B cell (primary cell): ENCODE results near the gene SP140. TPM values are rescaled to one million over a fixed set of nuclear protein-coding genes. Genes with fewer than 3 reads are reported as not detected.
"Not testable (repeated sequence)": the region's sequence is repeated elsewhere in the genome, so short reads cannot be mapped to it uniquely, and the experiment has no call there.

ENCODE experiments used
- ATAC-seq: fragments of 200-7000 bp; cut with Tn5 transposase; one replicate; pipeline ENCODE4 v1.10.0; 2021; ENCODE audit warnings: low read depth, mild to moderate bottlenecking, moderate number of reproducible peaks, moderate library complexity
- CTCF ChIA-PET: fragments of 350-600 bp; sonication (Branson Sonifier 250); formaldehyde crosslinking; loops from one replicate; lab custom pipeline; 2021; ENCODE audit warnings: antibody characterized with exemption, inconsistent platforms; lab: Charles Lee
- POLR2A ChIA-PET: fragments of 350-600 bp; sonication (Branson Sonifier 250); formaldehyde crosslinking; loops from one replicate; lab custom pipeline; 2021; ENCODE audit warnings: antibody characterized with exemption; lab: Charles Lee
- DNase-seq: peaks from one replicate; pipeline ENCODE4 v3.0.0; 2013
- H2AFZ ChIP-seq: 2 replicates; pipeline ENCODE4 v1.6.1; 2012; ENCODE audit warnings: mild to moderate bottlenecking, low read depth, low read length; ENCODE audit not compliant: insufficient read depth, poor library complexity, severe bottlenecking
- H3K27ac ChIP-seq, 2 donors: 1 replicate in 1 of 2; 2 replicates in 1 of 2; pipeline ENCODE4 v1.5.1; 2012 to 2013; ENCODE audit warnings: low read length in 2 of 2, mild to moderate bottlenecking in 2 of 2, moderate library complexity in 1 of 2
- H3K27me3 ChIP-seq, 4 experiments: fragments of 200-600 bp in 1 of 4; sonication (generic) in 1 of 4; replicated peaks in 1 of 4; 1 replicate in 2 of 4; 2 replicates in 2 of 4; pipeline versions ENCODE4 v1.6.1 to v1.7.0; 2013 to 2016; ENCODE audit warnings: low read length in 3 of 4, mild to moderate bottlenecking in 2 of 4, mixed read lengths in 1 of 4, moderate library complexity in 1 of 4; ENCODE audit not compliant: insufficient read depth in 4 of 4, control insufficient read depth in 3 of 4; ENCODE audit errors: control extremely low read depth in 1 of 4
- H3K36me3 ChIP-seq, 2 experiments: replicated peaks in 1 of 2; 1 replicate in 1 of 2; 2 replicates in 1 of 2; pipeline versions ENCODE4 v1.6.1 to v1.7.1; 2013; ENCODE audit warnings: low read length in 1 of 2; ENCODE audit not compliant: insufficient read depth in 2 of 2, control insufficient read depth in 1 of 2; ENCODE audit errors: control extremely low read depth in 1 of 2, extremely low read depth in 1 of 2
- H3K4me1 ChIP-seq, 2 donors: fragments of 200-600 bp in 1 of 2; sonication (generic) in 1 of 2; 1 replicate in 1 of 2; 2 replicates in 1 of 2; pipeline versions ENCODE4 v1.5.1 to v1.6.1; 2013 to 2017; ENCODE audit warnings: low read length in 2 of 2; ENCODE audit not compliant: control insufficient read depth in 2 of 2, insufficient read depth in 2 of 2
- H3K4me2 ChIP-seq: replicated peaks from 2 replicates; pipeline ENCODE3; 2012; ENCODE audit warnings: mild to moderate bottlenecking, low read depth, low read length; ENCODE audit not compliant: poor library complexity, severe bottlenecking
- H3K4me3 ChIP-seq, 5 experiments: fragments of 200-600 bp in 1 of 5; sonication (generic) in 1 of 5; 1 replicate in 3 of 5; 2 replicates in 2 of 5; pipeline versions ENCODE4 v1.5.1 to v1.7.0; 2011 to 2016; ENCODE audit warnings: low read length in 4 of 5, mild to moderate bottlenecking in 4 of 5, low read depth in 2 of 5, control low read depth in 1 of 5, moderate library complexity in 1 of 5; ENCODE audit not compliant: insufficient read depth in 1 of 5; ENCODE audit errors: control extremely low read depth in 1 of 5, extremely low read depth in 1 of 5
- H3K79me2 ChIP-seq: fragments of 200-600 bp; sonication (generic); one replicate; pipeline ENCODE4 v1.6.0; 2016; ENCODE audit warnings: low read length; ENCODE audit not compliant: control insufficient read depth, insufficient read depth
- H3K9ac ChIP-seq: fragments of 200-600 bp; sonication (generic); 2 replicates; pipeline ENCODE4 v1.6.1; 2017; ENCODE audit warnings: mild to moderate bottlenecking, low read length, moderate library complexity
- H3K9me3 ChIP-seq, 3 donors: one replicate each; pipeline versions ENCODE4 v1.6.1 to v1.7.1; 2013; ENCODE audit warnings: low read length in 2 of 3; ENCODE audit not compliant: control insufficient read depth in 2 of 3, insufficient read depth in 1 of 3; ENCODE audit errors: control extremely low read depth in 1 of 3
- H4K20me1 ChIP-seq: 2 replicates; pipeline ENCODE4 v1.6.0; 2012; ENCODE audit warnings: mild to moderate bottlenecking, low read length; ENCODE audit not compliant: insufficient read depth, control insufficient read depth, poor library complexity, severe bottlenecking
- H3K27ac Mint-ChIP-seq: one replicate; pipeline ENCODE4 v1.8.0; 2021; ENCODE audit warnings: mixed read lengths
- H3K27me3 Mint-ChIP-seq: one replicate; pipeline ENCODE4 v1.8.0; 2021; ENCODE audit warnings: mixed read lengths
- H3K4me1 Mint-ChIP-seq: one replicate; pipeline ENCODE4 v1.8.0; 2021; ENCODE audit warnings: mixed read lengths
- H3K4me3 Mint-ChIP-seq: one replicate; pipeline ENCODE4 v1.8.0; 2021; ENCODE audit warnings: mixed read lengths
- H3K9me3 Mint-ChIP-seq: one replicate; pipeline ENCODE4 v1.8.0; 2022; ENCODE audit warnings: mixed read lengths; ENCODE audit not compliant: insufficient read depth
- EZH2 ChIP-seq: IDR thresholded peaks from 2 replicates; pipeline ENCODE4 v1.6.1; 2012; ENCODE audit warnings: borderline replicate concordance, low read depth, mild to moderate bottlenecking, moderate library complexity, low read length; ENCODE audit not compliant: insufficient read depth, poor library complexity, severe bottlenecking
- whole genome bisulfite sequencing: methylation state at CpG from one replicate; pipeline ENCODE4 v1.1.5; 2013; ENCODE audit warnings: missing lambda C conversion rate; ENCODE audit not compliant: insufficient coverage; 5-methylcytosine and 5-hydroxymethylcytosine counted together
- intact Hi-C: fragments of 100-400 bp; cut with micrococcal nuclease; formaldehyde crosslinking; loops from one replicate; pipeline ENCODE4 v1.10.0; 2022
- polyA plus RNA-seq: library from polyadenylated mRNA; depleted of rRNA; stranded (reverse); fragments of >200 nt; gene quantifications from 2 replicates; pipeline ENCODE4 v1.2.3, GENCODE V29; 2012
- total RNA-seq, 2 donors: library from RNA; stranded (reverse); fragments of 120-200 nt in 1 of 2; gene quantifications; 1 replicate in 1 of 2; 2 replicates in 1 of 2; pipeline versions ENCODE4 v1.2.3 to v1.2.4, GENCODE V29; 2013 to 2022
- TF ChIP-seq, protein P1 (sequence below): fragments of 200-600 bp; IDR thresholded peaks from one replicate; pipeline ENCODE4 v1.8.0; 2022; ENCODE audit warnings: antibody characterized with exemption, mild to moderate bottlenecking

The SP140 gene
- total and polyA plus RNA-seq, 2 donors (not counting 1 experiment from before 2014, with no cell fraction given): 78.7 to 411 TPM

DNA sequence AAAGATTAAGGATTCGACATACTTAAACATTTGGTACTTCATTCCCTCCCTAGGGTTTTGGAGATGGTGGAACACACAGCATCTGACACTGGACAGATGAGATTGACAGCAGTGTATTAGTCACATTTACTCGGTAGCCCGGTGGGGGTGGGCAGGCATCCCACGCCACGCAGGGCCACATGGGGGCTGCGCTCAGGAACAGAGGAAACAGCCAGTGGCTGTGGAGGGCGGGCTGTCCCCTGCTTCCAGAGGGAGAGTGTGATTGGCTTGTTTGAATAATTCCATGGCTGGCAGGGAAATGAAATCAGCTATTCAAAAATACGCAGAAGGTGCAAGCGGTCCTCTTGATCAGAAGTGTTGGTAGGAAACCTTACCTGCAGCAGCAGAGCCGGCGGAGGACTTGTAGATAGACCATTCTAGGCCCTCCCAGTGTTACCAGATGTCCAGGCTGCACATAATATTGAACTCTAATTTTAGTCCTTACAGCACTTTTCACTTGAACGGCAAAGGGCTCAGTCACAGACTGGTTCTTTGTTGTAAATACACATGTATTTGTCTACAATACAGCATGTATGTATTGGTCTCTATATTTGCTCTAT is 83.0 kb downstream of the SP140 start:
- WGBS: 94% methylated on average over 8 of the region's 12 CpGs
- Histone ChIP-seq H3K9me3 (peaks cover 0 to 13% (median under 1%) of the 10 kb centered on the region in 3 donors), H3K9ac (no peak overlapping the region), H3K4me1 (peaks cover 0 to 4% of the 10 kb centered on the region in 2 donors), H3K4me3 (no peak overlapping the region), H4K20me1 (no peaks in the 10 kb centered on the region), H3K27me3 (no peaks in the 10 kb centered on the region), H3K4me2 (no peak overlapping the region), H2AFZ (no peak overlapping the region), H3K27ac (no peak overlapping the region), H3K36me3 (peaks cover 2 to 67% of the 10 kb centered on the region in 2 experiments), H3K79me2 (no peaks in the 10 kb centered on the region)
- TF ChIP-seq, protein P1, sequence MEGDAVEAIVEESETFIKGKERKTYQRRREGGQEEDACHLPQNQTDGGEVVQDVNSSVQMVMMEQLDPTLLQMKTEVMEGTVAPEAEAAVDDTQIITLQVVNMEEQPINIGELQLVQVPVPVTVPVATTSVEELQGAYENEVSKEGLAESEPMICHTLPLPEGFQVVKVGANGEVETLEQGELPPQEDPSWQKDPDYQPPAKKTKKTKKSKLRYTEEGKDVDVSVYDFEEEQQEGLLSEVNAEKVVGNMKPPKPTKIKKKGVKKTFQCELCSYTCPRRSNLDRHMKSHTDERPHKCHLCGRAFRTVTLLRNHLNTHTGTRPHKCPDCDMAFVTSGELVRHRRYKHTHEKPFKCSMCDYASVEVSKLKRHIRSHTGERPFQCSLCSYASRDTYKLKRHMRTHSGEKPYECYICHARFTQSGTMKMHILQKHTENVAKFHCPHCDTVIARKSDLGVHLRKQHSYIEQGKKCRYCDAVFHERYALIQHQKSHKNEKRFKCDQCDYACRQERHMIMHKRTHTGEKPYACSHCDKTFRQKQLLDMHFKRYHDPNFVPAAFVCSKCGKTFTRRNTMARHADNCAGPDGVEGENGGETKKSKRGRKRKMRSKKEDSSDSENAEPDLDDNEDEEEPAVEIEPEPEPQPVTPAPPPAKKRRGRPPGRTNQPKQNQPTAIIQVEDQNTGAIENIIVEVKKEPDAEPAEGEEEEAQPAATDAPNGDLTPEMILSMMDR: no peak
- no peak for TF ChIP-seq EZH2
- ATAC-seq: no peak
- Mint-ChIP-seq H3K4me3 (no peak overlapping the region), H3K9me3 (no peaks in the 10 kb centered on the region), H3K27me3 (no peaks in the 10 kb centered on the region), H3K27ac (peak overlapping the region; percentile 13), H3K4me1 (peaks cover 9% of the 10 kb centered on the region)
- POLR2A ChIA-PET: no interaction called here
- CTCF ChIA-PET: no interaction called here
- intact Hi-C loops: no loop called here
- no peak for DNase-seq

GRCh38 chr2:230310792-230311191 is 85.3 kb downstream of the SP140 start:
- H4K20me1 ChIP-seq, H3K4me3 ChIP-seq, H2AFZ ChIP-seq, CTCF ChIA-PET, H3K9ac ChIP-seq, H3K27ac ChIP-seq, H3K4me3 Mint-ChIP-seq, intact Hi-C loops, H3K9me3 Mint-ChIP-seq, H3K4me1 ChIP-seq, H3K27me3 Mint-ChIP-seq, H3K4me2 ChIP-seq, POLR2A ChIA-PET, DNase-seq, H3K9me3 ChIP-seq, H3K27ac Mint-ChIP-seq, H3K27me3 ChIP-seq, ATAC-seq, H3K79me2 ChIP-seq: not testable (repeated sequence)
- peaks cover 14% of the 10 kb centered on the region for H3K4me1 Mint-ChIP-seq
- no CpG with 5 or more reads among the region's 5 CpGs for WGBS
- peaks cover 0 to 73% of the 10 kb centered on the region in 2 experiments for H3K36me3 ChIP-seq

GRCh38 chr2:230311634-230312033 is 86.1 kb downstream of the SP140 start:
- peaks cover 21% of the 10 kb centered on the region for H3K4me1 Mint-ChIP-seq
- DNase-seq, H3K4me3 ChIP-seq, H3K4me3 Mint-ChIP-seq, POLR2A ChIA-PET, intact Hi-C loops, H3K9me3 ChIP-seq, H3K27ac ChIP-seq, H3K9me3 Mint-ChIP-seq, CTCF ChIA-PET, H3K9ac ChIP-seq, ATAC-seq, H3K27ac Mint-ChIP-seq, H4K20me1 ChIP-seq, H3K79me2 ChIP-seq, H2AFZ ChIP-seq, H3K27me3 Mint-ChIP-seq, H3K27me3 ChIP-seq, H3K4me2 ChIP-seq: not testable (repeated sequence)
- WGBS: no CpG with 5 or more reads among the region's 1 CpG
- H3K4me1 ChIP-seq: peaks cover 0 to 10% of the 10 kb centered on the region in 2 donors
- peaks cover 0 to 75% of the 10 kb centered on the region in 2 experiments for H3K36me3 ChIP-seq
